ENCODE data around the gene XPR1. TPM values are rescaled to one million over a fixed set of nuclear protein-coding genes. Genes with fewer than 3 reads are reported as not detected.

The XPR1 gene
- total RNA-seq, 1 donor from 2014 or later, result 35.2 TPM

- Histone ChIP-seq H3K36me3 (ENCODE audit: insufficient read depth, low read length) (no peaks in the 10 kb centered on the region), H3K27ac (ENCODE audit: low read depth, low read length) (no peak overlapping the region), H3K4me2 (ENCODE audit: low read length) (no peak overlapping the region), H4K20me1 (ENCODE audit: insufficient read depth, low read length) (no peaks in the 10 kb centered on the region), H3K9ac (ENCODE audit: low read length) (no peak overlapping the region), H3K27me3 (ENCODE audit: insufficient read depth, low read length) (no peaks in the 10 kb centered on the region), H3K4me3 (ENCODE audit: insufficient read depth, low read depth, low read length) (no peak overlapping the region), H3K4me1 (ENCODE audit: insufficient read depth, low read length) (no peaks in the 10 kb centered on the region), H3K79me2 (ENCODE audit: insufficient read depth, low read length) (no peaks in the 10 kb centered on the region), H3K9me3 (ENCODE audit: insufficient read depth, low read depth, low read length) (no peaks in the 10 kb centered on the region), H2AFZ (ENCODE audit: low read depth, low read length) (no peak overlapping the region)
- no peak for FAIRE-seq
- no peak overlapping the region for H3K27ac Mint-ChIP-seq (ENCODE audit: unreplicated experiment)
- H3K27me3 Mint-ChIP-seq (ENCODE audit: low read depth, unreplicated experiment), result no peaks in the 10 kb centered on the region
- H3K36me3 Mint-ChIP-seq (ENCODE audit: low read depth, unreplicated experiment), result peaks cover 19% of the 10 kb centered on the region
- H3K9me3 Mint-ChIP-seq (ENCODE audit: unreplicated experiment), result peaks cover 18% of the 10 kb centered on the region
- H3K4me1 Mint-ChIP-seq (ENCODE audit: low read depth, unreplicated experiment), result peaks cover 5% of the 10 kb centered on the region
- no peak overlapping the region for H3K4me3 Mint-ChIP-seq (ENCODE audit: unreplicated experiment)
- TF ChIP-seq EZH2 (IDR thresholded peaks at IDR 0.05; ENCODE audit: insufficient read depth, low read length) (no peak), CTCF (IDR thresholded peaks at IDR 0.05; ENCODE audit: insufficient read depth, low read depth, low read length) (no peak)
- no peak for DNase-seq (ENCODE audit: low read depth)
These were observed 204.6 kb downstream of the XPR1 start for GRCh38 chr1:180836449-180836848.

GRCh38 chr1:180837020-180837419 is 205.2 kb downstream of the XPR1 start:
- DNase-seq (ENCODE audit: low read depth) (peak; percentile 61), FAIRE-seq (no peak)
- Mint-ChIP-seq H3K4me1 (ENCODE audit: low read depth, unreplicated experiment) (peaks cover 11% of the 10 kb centered on the region), H3K36me3 (ENCODE audit: low read depth, unreplicated experiment) (peaks cover 17% of the 10 kb centered on the region), H3K27me3 (ENCODE audit: low read depth, unreplicated experiment) (no peaks in the 10 kb centered on the region), H3K27ac (ENCODE audit: unreplicated experiment) (no peak overlapping the region), H3K4me3 (ENCODE audit: unreplicated experiment) (no peak overlapping the region), H3K9me3 (ENCODE audit: unreplicated experiment) (peaks cover 14% of the 10 kb centered on the region)
- Histone ChIP-seq H4K20me1 (ENCODE audit: insufficient read depth, low read length) (no peaks in the 10 kb centered on the region), H3K36me3 (ENCODE audit: insufficient read depth, low read length) (no peaks in the 10 kb centered on the region), H2AFZ (ENCODE audit: low read depth, low read length) (no peak overlapping the region), H3K4me3 (ENCODE audit: insufficient read depth, low read depth, low read length) (no peak overlapping the region), H3K79me2 (ENCODE audit: insufficient read depth, low read length) (no peaks in the 10 kb centered on the region), H3K9me3 (ENCODE audit: insufficient read depth, low read depth, low read length) (no peaks in the 10 kb centered on the region), H3K4me2 (ENCODE audit: low read length) (no peak overlapping the region), H3K27me3 (ENCODE audit: insufficient read depth, low read length) (no peaks in the 10 kb centered on the region), H3K9ac (ENCODE audit: low read length) (no peak overlapping the region), H3K27ac (ENCODE audit: low read depth, low read length) (no peak overlapping the region), H3K4me1 (ENCODE audit: insufficient read depth, low read length) (peaks cover 4% of the 10 kb centered on the region)
- TF ChIP-seq CTCF (IDR thresholded peaks at IDR 0.05; ENCODE audit: insufficient read depth, low read depth, low read length), result no peak
- TF ChIP-seq EZH2 (IDR thresholded peaks at IDR 0.05; ENCODE audit: insufficient read depth, low read length), result no peak

- peaks cover 18% of the 10 kb centered on the region for H3K4me1 Mint-ChIP-seq (ENCODE audit: low read depth, unreplicated experiment)
- no peaks in the 10 kb centered on the region for H3K9me3 Mint-ChIP-seq (ENCODE audit: unreplicated experiment)
- H3K4me3 Mint-ChIP-seq (ENCODE audit: unreplicated experiment), result no peak overlapping the region
- H2AFZ ChIP-seq (ENCODE audit: low read depth, low read length), result no peak overlapping the region
- H3K27ac ChIP-seq (ENCODE audit: low read depth, low read length), result no peak overlapping the region
- H3K4me2 ChIP-seq (ENCODE audit: low read length), result no peak overlapping the region
- no peaks in the 10 kb centered on the region for H4K20me1 ChIP-seq (ENCODE audit: insufficient read depth, low read length)
- no peak overlapping the region for H3K9ac ChIP-seq (ENCODE audit: low read length)
- TF ChIP-seq EZH2 (IDR thresholded peaks at IDR 0.05; ENCODE audit: insufficient read depth, low read length) (no peak), CTCF (IDR thresholded peaks at IDR 0.05; ENCODE audit: insufficient read depth, low read depth, low read length) (no peak)
- no peaks in the 10 kb centered on the region for H3K27me3 Mint-ChIP-seq (ENCODE audit: low read depth, unreplicated experiment)
- FAIRE-seq, result no peak
- H3K27me3 ChIP-seq (ENCODE audit: insufficient read depth, low read length), result no peaks in the 10 kb centered on the region
- H3K36me3 ChIP-seq (ENCODE audit: insufficient read depth, low read length), result no peaks in the 10 kb centered on the region
- H3K4me1 ChIP-seq (ENCODE audit: insufficient read depth, low read length), result peaks cover 14% of the 10 kb centered on the region
- DNase-seq (ENCODE audit: low read depth), result no peak
- H3K9me3 ChIP-seq (ENCODE audit: insufficient read depth, low read depth, low read length), result no peaks in the 10 kb centered on the region
- no peak overlapping the region for H3K27ac Mint-ChIP-seq (ENCODE audit: unreplicated experiment)
- peaks cover 4% of the 10 kb centered on the region for H3K36me3 Mint-ChIP-seq (ENCODE audit: low read depth, unreplicated experiment)
- H3K4me3 ChIP-seq (ENCODE audit: insufficient read depth, low read depth, low read length), result no peak overlapping the region
- no peaks in the 10 kb centered on the region for H3K79me2 ChIP-seq (ENCODE audit: insufficient read depth, low read length)
These were observed 206.7 kb downstream of the XPR1 start for GRCh38 chr1:180838535-180838934.
